K562 (cell line): ENCODE results near the gene P2RY13.

ENCODE experiments used
- CTCF ChIP-seq, 3 experiments: IDR thresholded peaks in 2 of 3; conservative IDR thresholded peaks in 1 of 3; 2 replicates each; pipeline ENCODE4 v1.5.1; 2011 to 2012; ENCODE audit warnings: low read length in 3 of 3, mild to moderate bottlenecking in 3 of 3, control low read depth in 2 of 3, improper control_type of control experiment in 1 of 3, inconsistent platforms in 1 of 3, low read depth in 1 of 3, mixed read lengths in 1 of 3, moderate library complexity in 1 of 3; ENCODE audit not compliant: insufficient read depth in 2 of 3
- GATA2 ChIP-seq: sonication (generic); formaldehyde crosslinking; IDR thresholded peaks from 2 replicates; pipeline ENCODE4 v1.4.0; 2020; ENCODE audit warnings: mild to moderate bottlenecking, missing genetic modification reagents
- HSF4 ChIP-seq: fragments of 250-450 bp; sonication (Bioruptor Pico); IDR thresholded peaks from 2 replicates; pipeline ENCODE4 v2.1.2; 2022; ENCODE audit warnings: mild to moderate bottlenecking, moderate library complexity, borderline replicate concordance
- KHSRP ChIP-seq: fragments of 450-650 bp; IDR thresholded peaks from 2 replicates; pipeline ENCODE4 v1.6.1; 2017
- POLR2A ChIP-seq: fragments of 450-650 bp; conservative IDR thresholded peaks from 2 replicates; pipeline ENCODE4 v1.6.1; 2016
- SMC3 ChIP-seq: conservative IDR thresholded peaks from 2 replicates; pipeline ENCODE4 v1.6.1; 2011; ENCODE audit warnings: low read depth, low read length, improper control_type of control experiment; ENCODE audit not compliant: insufficient read depth
- TCF7 ChIP-seq: sonication (generic); IDR thresholded peaks from 2 replicates; pipeline ENCODE4 v1.6.1; 2016; ENCODE audit warnings: antibody characterized with exemption, borderline replicate concordance
- TF ChIP-seq, protein P1 (sequence below), 2 experiments: IDR thresholded peaks; 2 replicates each; pipeline ENCODE4 v1.6.1; 2012; ENCODE audit warnings: improper control_type of control experiment in 2 of 2, low read depth in 2 of 2, low read length in 2 of 2, borderline replicate concordance in 1 of 2

GRCh38 chr3:151303751-151304150 lies 25.6 kb downstream of the P2RY13 start:
- TF ChIP-seq CTCF (IDR thresholded peaks at IDR 0.05 in 2 of 3, conservative IDR thresholded peaks at IDR 0.05 in 1 of 3; ENCODE audit: insufficient read depth in 2 of 3, low read depth in 1 of 3, low read length in 3 of 3) (no peak), SMC3 (no peak), HSF4 (CRISPR knock-in tag) (no peak), KHSRP (no peak), TCF7 (no peak), POLR2A (no peak), GATA2 (CRISPR knock-in tag) (no peak)
- TF ChIP-seq, protein P1, sequence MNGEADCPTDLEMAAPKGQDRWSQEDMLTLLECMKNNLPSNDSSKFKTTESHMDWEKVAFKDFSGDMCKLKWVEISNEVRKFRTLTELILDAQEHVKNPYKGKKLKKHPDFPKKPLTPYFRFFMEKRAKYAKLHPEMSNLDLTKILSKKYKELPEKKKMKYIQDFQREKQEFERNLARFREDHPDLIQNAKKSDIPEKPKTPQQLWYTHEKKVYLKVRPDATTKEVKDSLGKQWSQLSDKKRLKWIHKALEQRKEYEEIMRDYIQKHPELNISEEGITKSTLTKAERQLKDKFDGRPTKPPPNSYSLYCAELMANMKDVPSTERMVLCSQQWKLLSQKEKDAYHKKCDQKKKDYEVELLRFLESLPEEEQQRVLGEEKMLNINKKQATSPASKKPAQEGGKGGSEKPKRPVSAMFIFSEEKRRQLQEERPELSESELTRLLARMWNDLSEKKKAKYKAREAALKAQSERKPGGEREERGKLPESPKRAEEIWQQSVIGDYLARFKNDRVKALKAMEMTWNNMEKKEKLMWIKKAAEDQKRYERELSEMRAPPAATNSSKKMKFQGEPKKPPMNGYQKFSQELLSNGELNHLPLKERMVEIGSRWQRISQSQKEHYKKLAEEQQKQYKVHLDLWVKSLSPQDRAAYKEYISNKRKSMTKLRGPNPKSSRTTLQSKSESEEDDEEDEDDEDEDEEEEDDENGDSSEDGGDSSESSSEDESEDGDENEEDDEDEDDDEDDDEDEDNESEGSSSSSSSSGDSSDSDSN (IDR thresholded peaks at IDR 0.05; ENCODE audit: borderline replicate concordance in 1 of 2, low read depth in 2 of 2, low read length in 2 of 2), result no peak
